Head of caudate nucleus (tissue), 42 donors: ENCODE results near the gene GMEB1.
"Not testable (repeated sequence)": the region's sequence is repeated elsewhere in the genome, so short reads cannot be mapped to it uniquely, and the experiment has no call there.

ENCODE experiments used
- DNase-seq, 42 donors: peaks; one replicate each; pipeline versions ENCODE4 v3.0.0 to v3.0.0-alpha.2; 2020 to 2021; ENCODE audit warnings: mixed read lengths in 7 of 42
- intact Hi-C: fragments of 100-400 bp; cut with DNase I; formaldehyde crosslinking; loops from one replicate; pipeline ENCODE4 v1.15.0; 2022

Gene GMEB1

DNA sequence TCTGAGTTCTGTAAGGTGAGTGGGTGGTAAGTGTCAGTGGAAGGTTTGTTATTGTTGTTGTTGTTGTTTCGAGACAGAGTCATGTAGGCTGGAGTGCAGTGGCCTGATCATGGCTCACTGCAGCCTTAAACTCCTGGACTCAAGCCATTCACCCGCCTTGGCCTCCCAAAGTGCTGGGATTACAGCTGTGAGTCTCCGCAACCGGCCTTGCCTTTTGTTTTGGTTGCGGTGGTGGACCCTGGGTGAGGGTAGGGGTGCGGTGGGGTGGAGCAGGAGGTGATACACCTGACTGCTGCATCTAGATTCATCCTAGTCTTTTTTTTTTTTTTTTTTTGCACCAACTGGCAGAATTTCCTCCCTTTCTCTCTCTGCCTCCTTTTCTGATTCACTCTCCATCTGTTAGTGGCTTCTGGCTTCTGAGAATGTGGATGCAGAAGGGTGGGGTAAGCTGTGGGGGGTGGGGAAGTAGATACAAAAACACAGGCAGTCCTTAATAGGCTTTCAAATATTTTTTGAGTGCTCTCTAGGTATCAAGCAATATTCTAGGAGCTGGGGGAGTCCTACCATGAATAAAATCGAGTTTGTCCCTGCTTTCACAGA lies 4.6 kb upstream of the GMEB1 start:
- intact Hi-C loops: no loop called here
- DNase-seq: no peak

DNA sequence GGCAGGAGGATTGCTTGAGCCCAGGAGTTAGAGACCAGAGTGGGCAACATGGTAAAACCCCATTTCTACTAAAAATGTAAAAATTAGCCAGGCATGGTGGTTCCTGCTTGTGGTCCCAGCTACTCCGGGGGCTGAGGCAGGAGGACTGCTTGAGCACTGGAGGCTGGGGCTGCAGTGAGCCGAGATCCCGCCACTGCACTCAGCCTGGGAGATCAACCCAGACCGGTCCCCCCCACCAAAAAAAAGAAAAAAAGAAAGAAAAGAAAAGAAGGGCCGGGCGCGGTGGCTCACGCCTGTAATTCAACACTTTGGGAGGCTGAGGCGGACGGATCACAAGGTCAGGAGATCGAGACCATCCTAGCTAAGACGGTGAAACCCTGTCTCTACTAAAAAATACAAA lies 1.8 kb upstream of the GMEB1 start:
- no peak for DNase-seq
- intact Hi-C loops: no loop called here

DNA sequence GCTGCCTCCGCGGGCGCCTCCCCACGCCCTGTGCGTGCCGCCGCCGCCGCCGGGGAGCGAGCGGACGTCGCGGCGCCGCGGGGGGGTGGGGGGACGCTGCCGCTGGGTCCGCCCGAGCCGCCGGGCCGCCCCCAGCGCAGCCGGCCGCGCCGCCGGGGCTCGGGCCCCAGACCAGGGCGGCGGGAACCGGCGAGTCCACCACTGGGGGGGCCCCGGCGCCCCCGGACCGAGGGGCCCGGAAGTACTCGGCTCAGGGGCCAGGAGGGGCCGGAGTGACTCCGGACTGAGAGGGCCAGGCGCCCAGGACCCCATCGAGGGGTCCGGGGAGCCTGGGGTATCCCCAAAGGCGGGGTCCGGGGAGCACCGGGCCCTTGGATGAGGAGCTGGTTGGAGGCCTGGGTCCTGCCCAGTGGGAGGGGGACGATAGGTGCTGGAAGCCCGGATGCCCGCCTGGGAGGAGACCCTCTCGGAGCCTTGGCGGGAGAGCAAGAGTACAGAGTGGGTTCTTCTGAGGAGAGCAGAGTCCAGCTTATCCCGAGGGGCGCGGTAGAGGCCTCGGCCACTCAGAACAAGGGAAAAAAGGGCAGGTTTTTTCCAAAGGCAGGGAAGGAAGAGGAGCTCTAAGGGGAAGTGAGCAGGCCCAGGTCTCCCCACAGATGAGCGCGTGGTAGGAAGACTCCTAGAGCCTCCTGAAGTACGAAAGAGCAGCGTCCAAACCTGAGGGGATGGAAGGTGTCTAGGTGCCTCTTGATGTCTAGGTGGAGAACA lies 556 bp downstream of the GMEB1 start:
- intact Hi-C loops: loop anchor here (1.0 to 2.0 kb wide), 2 partner anchors 20 to 26 kb away; partner anchors contain the start of genes RNU11 and TAF12
- peak in 36 of 42 donors; percentile 10 to 69 (median 46) for DNase-seq

DNA sequence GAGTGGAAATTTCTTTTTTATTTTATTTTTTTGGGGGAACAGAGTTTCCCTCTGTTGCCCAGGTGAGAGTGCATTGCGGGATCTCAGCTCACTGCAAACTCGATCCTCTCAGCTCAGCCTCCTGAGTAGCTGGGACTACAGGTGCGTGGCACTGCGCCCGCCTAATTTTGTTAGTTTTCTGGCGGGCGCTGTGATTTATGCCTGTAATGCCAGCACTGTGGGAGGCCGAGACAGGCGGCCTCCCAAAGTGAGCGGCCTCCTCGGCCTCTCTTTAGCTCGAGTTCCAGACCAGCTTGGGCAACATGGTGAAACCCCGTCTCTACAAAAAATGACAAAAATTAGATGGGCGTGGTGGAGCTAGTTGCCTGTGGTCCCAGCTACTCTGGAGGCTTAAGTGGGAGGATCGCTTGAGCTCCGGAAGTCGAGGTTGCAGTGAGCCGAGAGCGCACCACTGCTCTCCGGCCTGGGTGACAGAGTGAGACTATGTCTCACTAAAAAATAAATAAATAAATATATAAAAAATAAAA lies 2.7 kb downstream of the GMEB1 start:
- intact Hi-C loops: no loop called here
- no peak for DNase-seq

DNA sequence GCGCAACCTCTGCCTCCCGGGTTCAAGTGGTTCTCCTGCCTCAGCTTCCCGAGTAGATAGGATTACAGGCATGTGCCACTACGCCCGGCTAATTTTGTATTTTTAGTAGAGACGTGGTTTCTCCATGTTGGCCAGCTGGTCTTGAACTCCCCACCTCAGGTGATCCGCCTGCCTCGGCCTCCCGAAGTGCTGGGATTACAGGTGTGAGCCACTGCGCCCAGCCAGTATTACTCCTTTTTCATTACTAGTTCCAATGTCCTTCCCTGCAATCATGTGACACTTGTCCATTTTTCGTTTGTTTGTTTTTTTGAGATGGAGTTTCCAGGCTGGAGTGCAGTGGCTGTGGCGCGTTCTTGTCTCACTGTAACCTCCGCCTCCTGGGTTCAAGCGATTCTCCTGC lies 4.4 kb downstream of the GMEB1 start:
- DNase-seq, intact Hi-C loops: not testable (repeated sequence)

DNA sequence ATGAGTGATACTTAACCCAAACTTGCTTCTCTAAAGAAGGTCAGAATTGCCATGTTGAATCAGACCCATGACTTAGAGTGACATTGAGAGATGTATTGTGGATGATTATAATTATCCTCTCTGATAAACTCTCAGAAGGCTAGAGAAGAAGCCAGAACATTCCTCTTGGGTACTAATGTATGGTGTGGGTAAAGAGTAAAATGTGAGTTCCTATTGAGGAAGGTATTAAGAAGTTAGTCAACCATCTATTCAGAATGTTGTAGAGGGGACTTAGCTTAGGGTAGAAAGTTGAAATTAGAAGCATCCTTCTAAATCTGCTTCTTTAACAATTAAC lies 7.3 kb downstream of the GMEB1 start:
- intact Hi-C loops: no loop called here

DNA sequence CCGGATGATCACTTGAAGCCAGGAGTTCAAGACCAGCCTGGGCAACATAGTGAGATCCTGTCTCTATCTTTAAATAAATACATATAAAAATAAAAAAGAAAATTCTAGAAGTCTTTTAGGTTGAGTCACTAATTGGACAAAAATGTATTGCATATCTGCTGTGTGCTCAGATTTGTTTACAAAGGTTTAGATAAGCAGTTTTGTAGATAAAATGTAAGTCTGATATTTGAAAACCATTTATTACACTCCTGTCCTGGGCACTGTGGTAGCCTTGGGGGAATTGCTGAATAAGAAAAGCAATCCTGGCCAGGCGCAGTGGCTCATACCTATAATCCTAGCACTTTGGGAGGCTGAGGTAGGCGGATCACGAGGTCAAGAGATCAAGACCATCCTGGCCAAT lies 11.6 kb downstream of the GMEB1 start:
- no peak for DNase-seq

More for the DNA sequence above, 7.3 kb downstream of the GMEB1 start:
- no peak for DNase-seq

DNA sequence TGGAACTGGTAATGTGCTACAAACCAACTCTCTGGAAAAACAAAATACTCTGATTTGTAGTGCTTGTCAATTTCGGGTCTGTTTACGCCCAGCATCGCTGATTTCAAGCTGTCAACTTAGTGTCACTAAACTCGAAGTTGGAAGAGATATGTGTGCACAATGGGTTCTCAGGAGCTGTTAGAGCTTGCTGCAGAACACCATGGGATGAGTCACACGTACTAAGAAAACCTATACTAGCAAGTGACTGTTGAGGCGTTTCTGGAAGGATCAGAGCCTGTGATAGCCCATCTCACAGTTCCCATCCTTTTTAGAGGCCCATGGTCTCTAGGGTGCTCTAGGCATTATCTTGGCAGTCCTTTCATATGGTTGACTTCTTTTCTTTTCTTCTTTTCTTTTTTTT lies 14.3 kb downstream of the GMEB1 start:
- peak in 10 of 42 donors; percentile 3 to 45 (median 15) for DNase-seq
- intact Hi-C loops: no loop called here

More for the DNA sequence above, 11.6 kb downstream of the GMEB1 start:
- intact Hi-C loops: no loop called here

DNA sequence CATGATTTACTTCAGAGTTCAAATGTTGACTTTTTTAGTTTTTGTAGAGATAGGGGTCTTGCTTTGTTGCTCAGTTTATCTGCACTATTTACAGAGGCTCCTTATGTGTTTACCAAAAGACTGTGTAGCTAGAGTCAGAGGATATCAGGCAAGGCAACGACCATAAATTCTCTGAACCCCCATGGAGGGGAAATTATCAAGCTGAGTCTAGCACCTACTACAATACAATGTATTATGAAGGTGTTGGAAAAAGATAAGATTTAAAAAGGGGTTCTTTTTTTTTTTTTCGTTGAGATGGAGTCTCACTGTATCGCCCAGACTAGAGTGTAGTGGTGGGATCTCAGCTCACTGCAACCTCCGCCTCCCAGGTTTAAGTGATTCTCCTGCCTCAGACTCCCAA lies 16.4 kb downstream of the GMEB1 start:
- intact Hi-C loops: no loop called here
- no peak for DNase-seq

DNA sequence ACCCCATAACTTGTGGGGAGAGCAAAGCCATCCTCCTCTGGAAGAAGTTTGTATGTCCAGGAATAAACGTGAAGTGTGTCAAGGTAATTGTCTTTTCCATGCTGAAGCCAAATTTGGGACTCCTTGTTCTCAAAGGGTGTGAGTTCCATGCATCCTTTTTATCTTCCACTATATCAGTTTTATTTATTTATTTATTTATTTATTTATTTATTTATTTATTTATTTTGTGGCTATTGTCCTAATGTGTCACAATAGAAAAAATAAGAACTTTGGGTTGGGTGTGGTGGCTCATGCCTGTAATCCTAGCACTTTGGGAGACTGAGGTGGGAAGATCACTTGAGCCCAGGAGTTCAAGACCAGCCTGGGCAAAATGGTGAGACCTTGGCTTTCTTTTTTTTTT lies 23.0 kb downstream of the GMEB1 start:
- intact Hi-C loops, DNase-seq: not testable (repeated sequence)

DNA sequence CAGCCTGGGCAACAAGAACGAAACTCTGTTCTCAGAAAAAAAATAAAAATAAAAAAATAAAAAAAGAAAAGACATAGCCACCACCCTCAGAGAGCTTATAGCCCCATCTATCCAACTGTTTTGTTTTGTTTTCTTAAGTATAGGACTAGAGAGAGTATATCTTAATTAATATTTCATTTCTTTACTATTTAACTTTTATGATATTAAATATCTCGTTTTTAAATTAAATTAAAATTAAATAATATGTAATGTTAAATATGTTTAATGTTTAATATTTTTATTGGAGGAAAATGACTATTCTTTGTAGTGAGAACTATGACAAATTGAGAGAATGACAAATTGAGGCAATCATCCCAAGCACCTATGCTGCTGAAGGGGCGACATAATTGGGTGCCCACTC lies 35.0 kb downstream of the GMEB1 start:
- no peak for DNase-seq
- intact Hi-C loops: no loop called here

DNA sequence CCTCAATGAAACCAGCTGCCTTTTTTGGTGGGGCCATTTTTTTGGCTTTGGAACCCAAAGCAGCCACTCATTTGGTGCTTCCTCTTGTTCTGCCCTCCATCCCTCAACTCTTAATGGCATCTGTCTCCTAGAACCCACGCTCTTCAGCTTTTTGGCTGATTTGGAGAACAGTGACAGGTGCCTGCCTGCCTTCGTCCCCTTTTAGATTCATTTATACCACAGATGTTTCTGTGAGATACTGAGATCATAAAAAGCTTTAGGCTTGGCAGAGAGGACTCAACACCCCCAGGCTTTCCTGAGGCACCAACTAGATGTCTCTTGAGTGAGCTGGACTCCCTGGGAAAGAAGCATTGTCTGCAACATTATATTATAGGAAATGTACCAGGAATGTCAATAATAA lies 47.8 kb downstream of the GMEB1 start:
- intact Hi-C loops: no loop called here
- DNase-seq: no peak

DNA sequence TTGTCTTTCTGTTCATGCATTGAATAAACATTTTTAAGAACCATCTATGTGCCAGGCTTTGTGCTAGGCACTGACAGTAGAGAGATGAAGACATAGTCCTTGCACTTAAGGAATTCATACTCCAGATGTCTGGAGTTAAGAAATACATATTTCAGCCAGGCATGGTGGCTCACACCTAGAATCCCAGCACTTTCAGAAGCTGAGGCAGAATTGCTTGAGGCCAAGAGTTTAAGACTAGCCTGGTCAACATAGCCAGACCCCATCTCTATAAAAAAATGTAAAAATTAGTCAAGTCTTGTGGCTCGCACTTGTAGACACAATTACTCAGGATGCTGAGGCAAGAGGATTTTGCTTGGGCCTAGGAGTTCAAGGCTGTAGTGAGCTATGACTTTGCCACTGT lies 49.6 kb downstream of the GMEB1 start:
- intact Hi-C loops: no loop called here
- DNase-seq: no peak

DNA sequence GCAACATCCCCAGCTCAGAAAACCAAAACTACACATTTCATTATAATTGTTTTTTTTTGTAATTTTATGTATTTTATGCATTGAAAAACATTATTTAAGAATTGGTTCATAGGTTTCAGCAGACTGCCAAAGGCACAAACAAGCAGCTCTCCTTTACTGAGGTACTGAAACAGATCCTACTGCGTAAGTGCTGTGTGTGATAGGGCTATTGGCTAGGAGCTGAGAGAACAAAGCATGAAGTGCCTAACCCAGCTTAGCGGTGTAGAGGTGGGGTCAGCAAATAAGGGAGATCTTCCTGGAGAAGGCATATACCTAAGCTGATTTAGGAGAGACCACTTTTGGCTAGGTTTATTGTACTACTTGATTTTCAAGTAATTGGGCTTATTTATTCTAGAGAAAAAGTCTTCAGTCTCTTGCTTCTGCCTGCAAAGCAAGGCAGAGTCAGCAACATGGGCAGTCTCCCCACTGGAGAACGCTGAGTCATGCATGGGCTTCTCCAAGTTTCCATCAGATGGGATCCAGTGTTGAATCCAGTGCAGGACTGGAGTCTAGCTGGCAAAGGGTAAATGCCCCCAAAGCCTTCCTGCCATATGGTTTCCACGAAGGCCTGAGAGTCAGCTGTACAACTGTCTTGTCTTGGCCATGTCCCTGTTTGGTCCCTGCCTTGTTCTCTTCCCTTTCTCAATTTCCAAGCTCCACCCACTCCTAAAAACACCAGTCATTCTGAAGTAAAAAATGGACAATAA lies 50.2 kb downstream of the GMEB1 start:
- peak in 3 of 42 donors; percentile 4 to 39 (median 10) for DNase-seq
- intact Hi-C loops: no loop called here

DNA sequence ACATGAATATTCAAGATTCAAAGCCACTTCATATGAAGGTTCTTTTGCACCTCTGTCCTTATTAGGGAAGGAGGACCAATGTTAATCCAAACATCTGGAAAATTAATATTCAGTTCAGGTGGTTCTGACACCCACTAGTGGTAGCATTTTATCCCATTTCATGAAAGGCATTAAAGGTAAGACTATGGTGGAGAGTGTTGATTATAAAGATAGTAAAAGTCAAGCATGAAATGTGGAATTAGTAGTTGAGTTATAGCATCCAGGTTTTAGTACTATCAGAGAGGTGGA lies 50.7 kb downstream of the GMEB1 start:
- intact Hi-C loops: no loop called here
- no peak for DNase-seq

DNA sequence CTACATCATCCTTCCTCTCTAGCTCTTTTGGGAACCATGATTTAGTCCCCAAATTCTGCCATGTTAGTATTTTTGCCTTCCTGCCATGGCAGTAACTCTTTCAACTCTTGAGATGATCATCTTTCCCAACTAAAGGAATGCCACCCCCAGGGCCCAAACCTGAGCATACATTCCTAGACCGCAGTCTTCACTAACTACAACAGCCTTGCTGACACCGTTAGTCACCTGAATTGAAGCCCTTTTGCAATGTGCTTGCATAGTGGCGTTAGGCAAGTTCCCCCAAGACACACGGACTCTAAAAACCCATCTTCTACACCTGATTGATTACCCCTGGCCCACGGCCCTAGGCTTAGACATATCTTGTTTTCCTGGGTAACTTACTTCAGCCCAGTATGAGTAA lies 51.8 kb downstream of the GMEB1 start:
- intact Hi-C loops: no loop called here
- DNase-seq: no peak

DNA sequence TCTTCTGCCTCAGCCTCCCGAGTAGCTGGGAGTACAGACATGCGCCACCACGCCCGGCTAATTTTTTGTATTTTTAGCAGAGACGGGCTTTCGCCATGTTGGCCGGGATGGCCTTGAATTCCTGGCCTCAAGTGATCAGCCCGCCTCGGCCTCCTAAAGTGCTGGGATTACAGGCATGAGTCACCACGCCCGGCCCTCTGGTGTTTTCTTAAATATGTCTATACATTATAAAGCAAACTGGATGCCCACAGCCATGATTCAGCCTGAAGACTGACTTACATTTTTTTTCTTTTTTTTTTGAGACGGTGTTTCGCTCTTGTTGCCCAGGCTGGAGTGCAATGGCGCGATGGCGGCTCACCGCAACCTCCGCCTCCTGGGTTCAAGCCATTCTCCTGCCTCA lies 53.3 kb downstream of the GMEB1 start:
- intact Hi-C loops, DNase-seq: not testable (repeated sequence)

DNA sequence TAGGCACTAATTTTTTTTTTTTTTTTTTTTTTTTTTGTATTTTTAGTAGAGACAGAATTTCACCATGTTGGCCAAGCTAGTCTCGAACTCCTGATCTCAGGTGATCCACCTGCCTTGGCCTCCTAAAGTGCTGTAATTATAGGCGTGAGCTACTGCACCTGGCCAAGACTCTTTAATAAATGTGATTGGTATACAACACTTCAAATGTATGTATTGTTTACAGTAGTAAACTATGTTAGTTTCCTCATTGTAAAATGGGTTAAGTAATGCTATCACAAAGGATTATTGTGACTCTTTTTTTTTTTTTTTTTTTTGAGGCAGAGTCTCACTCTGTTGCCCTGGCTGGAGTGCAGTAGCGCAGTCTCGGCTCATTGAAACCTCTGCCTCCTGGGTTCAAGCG lies 56.8 kb downstream of the GMEB1 start:
- intact Hi-C loops, DNase-seq: not testable (repeated sequence)

DNA sequence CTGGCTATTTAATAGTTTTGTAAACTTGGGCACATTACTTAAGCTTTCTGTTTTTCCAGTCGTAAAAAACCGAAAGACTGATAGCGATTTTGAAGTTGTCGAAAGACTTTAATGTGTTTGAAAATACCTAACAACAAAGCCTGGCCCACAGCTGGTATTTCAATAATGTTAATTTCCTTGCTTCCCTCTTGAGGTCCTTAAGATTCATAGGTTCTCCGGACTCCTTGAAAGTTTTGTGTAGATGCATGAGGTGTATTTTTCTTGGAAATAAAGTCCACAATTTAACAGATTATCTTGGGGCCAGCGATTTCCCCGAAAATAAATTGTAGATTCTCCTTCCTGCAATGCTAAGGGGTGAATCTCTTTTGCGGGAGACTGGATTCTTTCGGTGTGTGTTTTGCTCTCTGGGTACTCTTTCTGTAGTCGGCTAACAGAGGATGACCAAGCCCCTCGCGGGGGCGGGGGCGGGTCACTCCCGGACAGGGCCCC lies 67.4 kb downstream of the GMEB1 start:
- no peak for DNase-seq
- intact Hi-C loops: loop anchor here (2.0 to 5.0 kb wide), 2 partner anchors 93 to 446 kb away; partner anchors contain the start of genes SRSF4 and TAF12
